ENCODE data around the gene DIP2C. TPM values are rescaled to one million over a fixed set of nuclear protein-coding genes. Genes with fewer than 3 reads are reported as not detected.
"Not testable (repeated sequence)": the region's sequence is repeated elsewhere in the genome, so short reads cannot be mapped to it uniquely, and the experiment has no call there.

DIP2C gene
- total RNA-seq, 1 experiment from 2014 or later, result 4.9 TPM

GRCh38 chr10:681670-682318, 7.7 kb downstream of the DIP2C start:
- peak; percentile 78 for DNase-seq (ENCODE audit: low read depth)
- in situ Hi-C loops (cut with HindIII; ENCODE audit: low pct_unique_long_range_greater_than_20kb, low sequenced_read_pairs), result no loop called here

- in situ Hi-C loops (cut with HindIII; ENCODE audit: low pct_unique_long_range_greater_than_20kb, low sequenced_read_pairs), result no loop called here
- no peak for DNase-seq (ENCODE audit: low read depth)
These were observed 8.7 kb downstream of the DIP2C start for GRCh38 chr10:680745-681144.

GRCh38 chr10:680146-680545, 9.3 kb downstream of the DIP2C start:
- in situ Hi-C loops (cut with HindIII; ENCODE audit: low pct_unique_long_range_greater_than_20kb, low sequenced_read_pairs), result no loop called here
- no peak for DNase-seq (ENCODE audit: low read depth)

- DNase-seq (ENCODE audit: low read depth), result no peak
- in situ Hi-C loops (cut with HindIII; ENCODE audit: low pct_unique_long_range_greater_than_20kb, low sequenced_read_pairs), result no loop called here
These were observed 9.9 kb downstream of the DIP2C start for GRCh38 chr10:679556-679955.

- in situ Hi-C loops (cut with HindIII; ENCODE audit: low pct_unique_long_range_greater_than_20kb, low sequenced_read_pairs); DNase-seq (ENCODE audit: low read depth): not testable (repeated sequence)
These were observed 10.8 kb downstream of the DIP2C start for GRCh38 chr10:678662-679005.

- no peak for DNase-seq (ENCODE audit: low read depth)
- in situ Hi-C loops (cut with HindIII; ENCODE audit: low pct_unique_long_range_greater_than_20kb, low sequenced_read_pairs), result no loop called here
These were observed 11.5 kb downstream of the DIP2C start for GRCh38 chr10:677750-678661.

GRCh38 chr10:677038-677437, 12.4 kb downstream of the DIP2C start:
- no peak for DNase-seq (ENCODE audit: low read depth)
- in situ Hi-C loops (cut with HindIII; ENCODE audit: low pct_unique_long_range_greater_than_20kb, low sequenced_read_pairs), result no loop called here

GRCh38 chr10:676178-676577, 13.3 kb downstream of the DIP2C start:
- in situ Hi-C loops (cut with HindIII; ENCODE audit: low pct_unique_long_range_greater_than_20kb, low sequenced_read_pairs), result no loop called here
- DNase-seq (ENCODE audit: low read depth), result no peak

- in situ Hi-C loops (cut with HindIII; ENCODE audit: low pct_unique_long_range_greater_than_20kb, low sequenced_read_pairs), result no loop called here
- no peak for DNase-seq (ENCODE audit: low read depth)
These were observed 13.9 kb downstream of the DIP2C start for GRCh38 chr10:675532-675931.

- in situ Hi-C loops (cut with HindIII; ENCODE audit: low pct_unique_long_range_greater_than_20kb, low sequenced_read_pairs), result no loop called here
- DNase-seq (ENCODE audit: low read depth), result no peak
These were observed 16.0 kb downstream of the DIP2C start for GRCh38 chr10:673492-673891.

- no peak for DNase-seq (ENCODE audit: low read depth)
- in situ Hi-C loops (cut with HindIII; ENCODE audit: low pct_unique_long_range_greater_than_20kb, low sequenced_read_pairs), result no loop called here
These were observed 16.5 kb downstream of the DIP2C start for GRCh38 chr10:672992-673391.

GRCh38 chr10:672203-672602, 17.3 kb downstream of the DIP2C start:
- in situ Hi-C loops (cut with HindIII; ENCODE audit: low pct_unique_long_range_greater_than_20kb, low sequenced_read_pairs), result no loop called here
- no peak for DNase-seq (ENCODE audit: low read depth)

- in situ Hi-C loops (cut with HindIII; ENCODE audit: low pct_unique_long_range_greater_than_20kb, low sequenced_read_pairs), result no loop called here
- no peak for DNase-seq (ENCODE audit: low read depth)
These were observed 18.5 kb downstream of the DIP2C start for GRCh38 chr10:670990-671389.

GRCh38 chr10:670038-670437, 19.4 kb downstream of the DIP2C start:
- DNase-seq (ENCODE audit: low read depth), result no peak
- in situ Hi-C loops (cut with HindIII; ENCODE audit: low pct_unique_long_range_greater_than_20kb, low sequenced_read_pairs), result no loop called here

- in situ Hi-C loops (cut with HindIII; ENCODE audit: low pct_unique_long_range_greater_than_20kb, low sequenced_read_pairs), result no loop called here
- DNase-seq (ENCODE audit: low read depth), result no peak
These were observed 20.5 kb downstream of the DIP2C start for GRCh38 chr10:668786-669485.

GRCh38 chr10:667602-668143, 21.8 kb downstream of the DIP2C start:
- DNase-seq (ENCODE audit: low read depth), result no peak
- in situ Hi-C loops (cut with HindIII; ENCODE audit: low pct_unique_long_range_greater_than_20kb, low sequenced_read_pairs), result no loop called here

- in situ Hi-C loops (cut with HindIII; ENCODE audit: low pct_unique_long_range_greater_than_20kb, low sequenced_read_pairs), result no loop called here
- no peak for DNase-seq (ENCODE audit: low read depth)
These were observed 22.4 kb downstream of the DIP2C start for GRCh38 chr10:667096-667495.

GRCh38 chr10:666237-667012, 23.0 kb downstream of the DIP2C start:
- no peak for DNase-seq (ENCODE audit: low read depth)
- in situ Hi-C loops (cut with HindIII; ENCODE audit: low pct_unique_long_range_greater_than_20kb, low sequenced_read_pairs), result no loop called here
